H9 (cell line): Measurements from ENCODE around the gene CYBC1. TPM values are rescaled to one million over a fixed set of nuclear protein-coding genes. Genes with fewer than 3 reads are reported as not detected.

Source experiments
- DNase-seq: peaks from one replicate; pipeline ENCODE4 v3.0.0-alpha.2; 2017
- H2AFZ ChIP-seq: one replicate; pipeline ENCODE4 v1.6.1; 2013; ENCODE audit warnings: mild to moderate bottlenecking, low read length, control low read depth, moderate library complexity
- H2AK5ac ChIP-seq: 2 replicates; pipeline ENCODE4 v1.6.1; 2013; ENCODE audit warnings: low read length, control low read depth, mixed read lengths; ENCODE audit not compliant: insufficient read length
- H2BK120ac ChIP-seq: one replicate; pipeline ENCODE4 v1.6.1; 2013; ENCODE audit warnings: low read depth, mild to moderate bottlenecking, low read length, control low read depth, inconsistent platforms; ENCODE audit not compliant: poor library complexity, severe bottlenecking
- H2BK12ac ChIP-seq: 2 replicates; pipeline ENCODE4 v1.6.1; 2013; ENCODE audit warnings: low read length, control low read depth, mixed read lengths, low read depth; ENCODE audit not compliant: insufficient read length
- H2BK15ac ChIP-seq: 2 replicates; pipeline ENCODE4 v1.6.1; 2013; ENCODE audit warnings: low read depth, low read length, control low read depth
- H2BK20ac ChIP-seq: one replicate; pipeline ENCODE4 v1.6.1; 2013; ENCODE audit warnings: low read depth, mild to moderate bottlenecking, low read length, control low read depth, inconsistent platforms; ENCODE audit not compliant: poor library complexity, severe bottlenecking
- H2BK5ac ChIP-seq: 2 replicates; pipeline ENCODE4 v1.6.1; 2013; ENCODE audit warnings: low read length, control low read depth, mixed read lengths; ENCODE audit not compliant: insufficient read length
- H3K14ac ChIP-seq: 2 replicates; pipeline ENCODE4 v1.6.1; 2013; ENCODE audit warnings: low read length, control low read depth; ENCODE audit not compliant: insufficient read depth
- H3K18ac ChIP-seq: 2 replicates; pipeline ENCODE4 v1.6.1; 2013; ENCODE audit warnings: low read depth, mild to moderate bottlenecking, mixed read lengths, low read length, control low read depth; ENCODE audit not compliant: insufficient read length
- H3K23ac ChIP-seq: 2 replicates; pipeline ENCODE4 v1.6.1; 2013; ENCODE audit warnings: low read length, control low read depth, mixed read lengths, low read depth; ENCODE audit not compliant: insufficient read length
- H3K23me2 ChIP-seq: 2 replicates; pipeline ENCODE4 v1.6.1; 2013; ENCODE audit warnings: low read depth, mild to moderate bottlenecking, mixed read lengths, low read length, control low read depth; ENCODE audit not compliant: insufficient read length, poor library complexity, severe bottlenecking
- H3K27ac ChIP-seq: 2 replicates; pipeline ENCODE4 v1.5.1; 2013; ENCODE audit warnings: low read length, control low read depth, mixed read lengths, low read depth; ENCODE audit not compliant: insufficient read length
- H3K27me3 ChIP-seq: 2 replicates; pipeline ENCODE4 v1.6.1; 2013; ENCODE audit warnings: low read length, control low read depth, inconsistent platforms; ENCODE audit not compliant: insufficient read depth
- H3K4ac ChIP-seq: 2 replicates; pipeline ENCODE4 v1.6.1; 2013; ENCODE audit warnings: low read depth, mild to moderate bottlenecking, control low read depth, inconsistent platforms, low read length, moderate library complexity
- H3K4me1 ChIP-seq: 2 replicates; pipeline ENCODE4 v1.6.1; 2013; ENCODE audit warnings: low read length, control low read depth, inconsistent platforms; ENCODE audit not compliant: insufficient read depth
- H3K4me2 ChIP-seq: 2 replicates; pipeline ENCODE4 v1.6.1; 2013; ENCODE audit warnings: low read length, control low read depth, mixed read lengths; ENCODE audit not compliant: insufficient read length, insufficient read depth
- H3K56ac ChIP-seq: 2 replicates; pipeline ENCODE4 v1.6.1; 2013; ENCODE audit warnings: low read depth, mild to moderate bottlenecking, mixed read lengths, low read length, control low read depth; ENCODE audit not compliant: insufficient read length
- H3K79me1 ChIP-seq: 2 replicates; pipeline ENCODE4 v1.6.1; 2013; ENCODE audit warnings: low read depth, mild to moderate bottlenecking, moderate library complexity, low read length, control low read depth, inconsistent platforms; ENCODE audit not compliant: insufficient read depth, poor library complexity, severe bottlenecking
- H3K79me2 ChIP-seq: 2 replicates; pipeline ENCODE4 v1.6.1; 2013; ENCODE audit warnings: low read length, control low read depth, inconsistent platforms; ENCODE audit not compliant: insufficient read depth
- H3K9ac ChIP-seq: 2 replicates; pipeline ENCODE4 v1.6.1; 2013; ENCODE audit warnings: low read length, control low read depth, mixed read lengths; ENCODE audit not compliant: insufficient read length; ENCODE audit errors: extremely low read depth
- H3K9me3 ChIP-seq: one replicate; pipeline ENCODE4 v1.6.1; 2013; ENCODE audit warnings: low read depth, low read length, inconsistent platforms; ENCODE audit not compliant: control insufficient read depth
- H3T11ph ChIP-seq: one replicate; pipeline ENCODE4 v1.6.1; 2013; ENCODE audit warnings: mild to moderate bottlenecking, low read length, control low read depth, inconsistent platforms
- H4K20me1 ChIP-seq: one replicate; pipeline ENCODE4 v1.6.1; 2013; ENCODE audit not compliant: control insufficient read depth, insufficient read length, insufficient read depth
- H4K5ac ChIP-seq: 2 replicates; pipeline ENCODE4 v1.6.1; 2013; ENCODE audit warnings: low read depth, mild to moderate bottlenecking, mixed read lengths, low read length, control low read depth; ENCODE audit not compliant: insufficient read length
- H4K8ac ChIP-seq: replicated peaks from 2 replicates; pipeline ENCODE4 v1.6.1; 2013; ENCODE audit warnings: low read length, control low read depth, mixed read lengths, low read depth; ENCODE audit not compliant: insufficient read length
- H4K91ac ChIP-seq: 2 replicates; pipeline ENCODE4 v1.6.1; 2013; ENCODE audit warnings: low read depth, mild to moderate bottlenecking, moderate library complexity, mixed read lengths, low read length, control low read depth; ENCODE audit not compliant: insufficient read length
- H3K27ac Mint-ChIP-seq, 3 experiments: 2 replicates in 2 of 3; 3 replicates in 1 of 3; pipeline ENCODE4 v1.8.0; 2020 to 2021; ENCODE audit warnings: mixed read lengths in 3 of 3, mild to moderate bottlenecking in 1 of 3, moderate library complexity in 1 of 3
- H3K27me3 Mint-ChIP-seq: 2 replicates; pipeline ENCODE4 v1.8.0; 2021; ENCODE audit warnings: low read depth, mild to moderate bottlenecking, moderate library complexity, mixed read lengths
- H3K36me3 Mint-ChIP-seq, 3 experiments: 2 replicates in 2 of 3; 3 replicates in 1 of 3; pipeline ENCODE4 v1.8.0; 2020 to 2021; ENCODE audit warnings: low read depth in 3 of 3, mixed read lengths in 3 of 3; ENCODE audit not compliant: insufficient read depth in 1 of 3
- H3K4me1 Mint-ChIP-seq, 2 experiments: 2 replicates each; pipeline ENCODE4 v1.8.0; 2020; ENCODE audit warnings: mixed read lengths in 2 of 2
- H3K4me3 Mint-ChIP-seq, 2 experiments: 2 replicates in 1 of 2; 3 replicates in 1 of 2; pipeline ENCODE4 v1.8.0; 2020 to 2021; ENCODE audit warnings: mild to moderate bottlenecking in 2 of 2, mixed read lengths in 2 of 2, moderate library complexity in 1 of 2
- H3K9me3 Mint-ChIP-seq, 2 experiments: 2 replicates in 1 of 2; 3 replicates in 1 of 2; pipeline ENCODE4 v1.8.0; 2020; ENCODE audit warnings: mild to moderate bottlenecking in 2 of 2, mixed read lengths in 2 of 2, moderate library complexity in 1 of 2
- CTCF ChIP-seq: fragments of 200-600 bp; sonication (generic); conservative IDR thresholded peaks from 3 replicates; pipeline ENCODE4 v1.8.0; 2021; ENCODE audit warnings: antibody characterized with exemption, mild to moderate bottlenecking
- WGBS: extraction: QIAGEN DNeasy Blood & Tissue Kit; methylation state at CpG from one replicate; pipeline ENCODE4 v1.1.7; 2013; ENCODE audit warnings: missing lambda C conversion rate, low lambda C conversion rate, mixed read lengths; ENCODE audit not compliant: insufficient read length; ENCODE audit errors: extremely low coverage; 5-methylcytosine and 5-hydroxymethylcytosine counted together
- total RNA-seq: library from RNA; stranded (reverse); gene quantifications from 2 replicates; pipeline ENCODE4 v1.2.1, GENCODE V29; 2021

Gene CYBC1
- total RNA-seq, 1 experiment from 2014 or later: 81.7 TPM

- Histone ChIP-seq H2BK15ac (no peak within 1 kb of the TSS), H4K5ac (no peak within 1 kb of the TSS), H3K18ac (no peak within 1 kb of the TSS), H3K56ac (no peak within 1 kb of the TSS), H4K8ac (no peak within 1 kb of the TSS), H3K9ac (peak within 1 kb of the TSS; percentile 71), H2AFZ (no peak within 1 kb of the TSS), H3K4ac (no peak within 1 kb of the TSS), H3K4me2 (peak within 1 kb of the TSS; percentile 70), H3K23me2 (peaks cover 3% of the 10 kb centered on the region), H4K20me1 (no peaks in the 10 kb centered on the region), H3T11ph (no peak within 1 kb of the TSS), H3K9me3 (no peaks in the 10 kb centered on the region), H2BK12ac (no peak within 1 kb of the TSS), H2BK5ac (no peak within 1 kb of the TSS), H3K14ac (peak within 1 kb of the TSS; percentile 95), H2AK5ac (no peak within 1 kb of the TSS), H2BK20ac (no peak within 1 kb of the TSS), H4K91ac (no peak within 1 kb of the TSS), H3K79me1 (no peaks in the 10 kb centered on the region), H3K27ac (no peak within 1 kb of the TSS), H3K79me2 (no peaks in the 10 kb centered on the region), H3K4me1 (no peaks in the 10 kb centered on the region), H3K27me3 (no peaks in the 10 kb centered on the region), H3K23ac (no peak within 1 kb of the TSS), H2BK120ac (no peak within 1 kb of the TSS)
- peak within 1 kb of the TSS; percentile 76 to 88 for H3K4me3 Mint-ChIP-seq
- WGBS: no CpG with 5 or more reads among the region's 108 CpGs
- H3K27ac Mint-ChIP-seq: no peak within 1 kb of the TSS
- H3K9me3 Mint-ChIP-seq: peaks cover 18% of the 10 kb centered on the region in 2 experiments
- DNase-seq: peak; percentile 94
- H3K27me3 Mint-ChIP-seq: peaks cover 3% of the 10 kb centered on the region
- no peak for TF ChIP-seq CTCF
- peaks cover 34 to 44% (median 36%) of the 10 kb centered on the region in 3 experiments for H3K36me3 Mint-ChIP-seq
- peaks cover 14 to 23% of the 10 kb centered on the region in 2 experiments for H3K4me1 Mint-ChIP-seq
These were observed 32.3 kb downstream of the CYBC1 start, which contains the start of the genes HEXD and OGFOD3 for GRCh38 chr17:82418001-82418986. Gene HEXD (plus strand): TSS chr17:82418347. CDS start chr17:82419800, 1,453 bp downstream. Gene OGFOD3 (minus strand): TSS chr17:82418586. CDS start chr17:82418485, 101 bp downstream.
